ENCODE measurements around the gene PLEKHO1.

The PLEKHO1 gene

DNA sequence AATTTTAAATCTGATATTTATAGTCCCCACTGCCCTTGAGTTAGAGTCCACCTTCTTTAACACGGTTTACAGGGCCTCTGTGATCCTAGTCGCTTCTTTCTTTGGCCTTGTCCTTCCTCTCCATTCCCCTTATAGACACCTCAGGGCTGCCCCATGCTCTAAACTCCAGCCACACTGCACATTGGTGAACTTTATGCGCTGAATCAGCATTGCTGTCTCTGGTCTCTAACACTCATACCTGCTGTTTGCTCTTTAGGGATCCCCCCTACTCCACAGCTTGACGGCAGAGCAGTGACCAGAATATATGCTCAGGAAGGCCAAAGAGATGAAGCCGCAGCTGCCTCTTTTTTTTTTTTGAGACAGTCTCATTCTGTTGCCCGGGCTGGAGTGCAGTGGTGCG lies 30.2 kb downstream of the PLEKHO1 start:
- no peak overlapping the region for H3K4me3 ChIP-seq (ENCODE audit: low read depth, low read length)
- no peak overlapping the region for H3K27ac ChIP-seq (ENCODE audit: extremely low read depth, low read depth, low read length)
- CTCF ChIA-PET: no interaction called here
- H3K9me3 ChIP-seq (ENCODE audit: control insufficient read depth, insufficient read depth, low read depth, low read length): no peaks in the 10 kb centered on the region
- POLR2A ChIA-PET: interaction anchor here (0.9 kb wide), 1 partner anchor 9 kb away, joined by 5 read pairs; no protein-coding TSS in a partner anchor
- TF ChIP-seq ZNF555 (tag by site-specific recombination; conservative IDR thresholded peaks at IDR 0.05): no peak
- TF ChIP-seq ZIC2 (tag by site-specific recombination; IDR thresholded peaks at IDR 0.05): no peak
- TF ChIP-seq, protein P1, sequence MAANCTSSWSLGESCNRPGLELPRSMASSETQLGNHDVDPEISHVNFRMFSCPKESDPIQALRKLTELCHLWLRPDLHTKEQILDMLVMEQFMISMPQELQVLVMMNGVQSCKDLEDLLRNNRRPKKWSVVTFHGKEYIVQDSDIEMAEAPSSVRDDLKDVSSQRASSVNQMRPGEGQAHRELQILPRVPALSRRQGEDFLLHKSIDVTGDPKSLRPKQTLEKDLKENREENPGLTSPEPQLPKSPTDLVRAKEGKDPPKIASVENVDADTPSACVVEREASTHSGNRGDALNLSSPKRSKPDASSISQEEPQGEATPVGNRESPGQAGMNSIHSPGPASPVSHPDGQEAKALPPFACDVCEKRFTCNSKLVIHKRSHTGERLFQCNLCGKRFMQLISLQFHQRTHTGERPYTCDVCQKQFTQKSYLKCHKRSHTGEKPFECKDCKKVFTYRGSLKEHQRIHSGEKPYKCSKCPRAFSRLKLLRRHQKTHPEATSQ (tag by site-specific recombination; IDR thresholded peaks at IDR 0.05): no peak
- TF ChIP-seq, protein P2, sequence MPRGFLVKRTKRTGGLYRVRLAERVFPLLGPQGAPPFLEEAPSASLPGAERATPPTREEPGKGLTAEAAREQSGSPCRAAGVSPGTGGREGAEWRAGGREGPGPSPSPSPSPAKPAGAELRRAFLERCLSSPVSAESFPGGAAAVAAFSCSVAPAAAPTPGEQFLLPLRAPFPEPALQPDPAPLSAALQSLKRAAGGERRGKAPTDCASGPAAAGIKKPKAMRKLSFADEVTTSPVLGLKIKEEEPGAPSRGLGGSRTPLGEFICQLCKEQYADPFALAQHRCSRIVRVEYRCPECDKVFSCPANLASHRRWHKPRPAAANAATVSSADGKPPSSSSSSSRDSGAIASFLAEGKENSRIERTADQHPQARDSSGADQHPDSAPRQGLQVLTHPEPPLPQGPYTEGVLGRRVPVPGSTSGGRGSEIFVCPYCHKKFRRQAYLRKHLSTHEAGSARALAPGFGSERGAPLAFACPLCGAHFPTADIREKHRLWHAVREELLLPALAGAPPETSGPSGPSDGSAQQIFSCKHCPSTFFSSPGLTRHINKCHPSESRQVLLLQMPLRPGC (tag by site-specific recombination; IDR thresholded peaks at IDR 0.05): no peak
- TF ChIP-seq ZNF768 (tag by site-specific recombination; IDR thresholded peaks at IDR 0.05): no peak
- TF ChIP-seq SCRT1 (tag by site-specific recombination; IDR thresholded peaks at IDR 0.05; ENCODE audit: borderline replicate concordance): no peak
- TF ChIP-seq ZBTB48 (tag by site-specific recombination; IDR thresholded peaks at IDR 0.05): no peak
- TF ChIP-seq ZBTB20 (tag by site-specific recombination; IDR thresholded peaks at IDR 0.05): no peak
- no peak for TF ChIP-seq ZNF155 (tag by site-specific recombination; IDR thresholded peaks at IDR 0.05)
- TF ChIP-seq ZBTB7A (tag by site-specific recombination; IDR thresholded peaks at IDR 0.05; ENCODE audit: low read depth): no peak
- TF ChIP-seq ZNF133 (tag by site-specific recombination; IDR thresholded peaks at IDR 0.05): no peak
- no peak for TF ChIP-seq KLF16 (tag by site-specific recombination; IDR thresholded peaks at IDR 0.05)
- TF ChIP-seq ZNF423 (tag by site-specific recombination; IDR thresholded peaks at IDR 0.05): no peak
- TF ChIP-seq ZFP37 (tag by site-specific recombination; IDR thresholded peaks at IDR 0.05): no peak
- no peak for TF ChIP-seq ZNF426 (tag by site-specific recombination; IDR thresholded peaks at IDR 0.05)
- no peak for TF ChIP-seq ZNF548 (tag by site-specific recombination; IDR thresholded peaks at IDR 0.05)
- no peak for TF ChIP-seq ZNF560 (tag by site-specific recombination; IDR thresholded peaks at IDR 0.05; ENCODE audit: borderline replicate concordance)
- no peak for TF ChIP-seq ZNF404 (tag by site-specific recombination; IDR thresholded peaks at IDR 0.05)
- TF ChIP-seq SP2 (tag by site-specific recombination; IDR thresholded peaks at IDR 0.05): no peak
- TF ChIP-seq YY2 (tag by site-specific recombination; IDR thresholded peaks at IDR 0.05): no peak
- peaks cover 3% of the 10 kb centered on the region; the same call in 1 of the 2 replicates for H3K4me1 ChIP-seq (ENCODE audit: control insufficient read depth, insufficient read depth, low read length)
- no peaks in the 10 kb centered on the region for H3K36me3 ChIP-seq (ENCODE audit: control insufficient read depth in 2 of 2, insufficient read depth in 1 of 2, low read length in 2 of 2)

DNA sequence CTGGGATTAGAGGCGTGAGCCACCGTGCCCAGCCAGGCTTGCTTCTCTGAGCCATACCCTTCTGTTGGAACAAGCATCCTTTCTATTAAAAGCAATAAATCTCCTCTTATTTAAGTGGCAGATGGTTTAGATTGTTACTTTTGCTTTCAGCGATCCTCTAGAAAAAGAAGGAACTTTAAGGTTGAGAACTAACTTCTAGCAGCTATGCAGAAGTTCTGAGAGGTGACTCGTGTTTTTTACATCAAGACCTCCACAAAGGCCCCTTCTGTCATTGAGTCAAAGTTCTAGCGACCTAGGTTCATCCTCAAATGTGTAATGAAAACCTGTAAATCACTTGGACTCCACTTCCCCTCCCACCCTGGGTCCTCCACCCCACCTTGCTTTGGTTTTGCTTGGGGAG lies 30.8 kb downstream of the PLEKHO1 start:
- Histone ChIP-seq H3K27ac (ENCODE audit: extremely low read depth, low read depth, low read length) (no peak overlapping the region), H3K36me3 (ENCODE audit: control insufficient read depth in 2 of 2, insufficient read depth in 1 of 2, low read length in 2 of 2) (no peaks in the 10 kb centered on the region), H3K4me3 (ENCODE audit: low read depth, low read length) (no peak overlapping the region), H3K4me1 (ENCODE audit: control insufficient read depth, insufficient read depth, low read length) (peaks cover 3% of the 10 kb centered on the region; the same call in 1 of the 2 replicates), H3K9me3 (ENCODE audit: control insufficient read depth, insufficient read depth, low read depth, low read length) (no peaks in the 10 kb centered on the region)
- POLR2A ChIA-PET: no interaction called here
- CTCF ChIA-PET: interaction anchor here (1.4 kb wide), 1 partner anchor 15 kb away, joined by 4 read pairs; no protein-coding TSS in a partner anchor
- TF ChIP-seq, protein P2 (tag by site-specific recombination; IDR thresholded peaks at IDR 0.05): no peak
- TF ChIP-seq REPIN1 (tag by site-specific recombination; IDR thresholded peaks at IDR 0.05; ENCODE audit: low read depth) (no peak), ZNF514 (tag by site-specific recombination; IDR thresholded peaks at IDR 0.05) (no peak), ZNF830 (tag by site-specific recombination; IDR thresholded peaks at IDR 0.05; ENCODE audit: low read depth) (no peak), SETDB1 (IDR thresholded peaks at IDR 0.05; ENCODE audit: insufficient read length, low read length) (no peak), ZNF521 (tag by site-specific recombination; IDR thresholded peaks at IDR 0.05) (no peak), ZNF112 (tag by site-specific recombination; IDR thresholded peaks at IDR 0.05) (no peak), ZBTB7A (tag by site-specific recombination; IDR thresholded peaks at IDR 0.05; ENCODE audit: low read depth) (no peak), ZIC2 (tag by site-specific recombination; IDR thresholded peaks at IDR 0.05) (no peak), ZNF121 (tag by site-specific recombination; IDR thresholded peaks at IDR 0.05) (no peak), ZNF175 (tag by site-specific recombination; IDR thresholded peaks at IDR 0.05) (no peak), ZNF274 (IDR thresholded peaks at IDR 0.05; ENCODE audit: low read length) (no peak), ZNF274 (tag by site-specific recombination; IDR thresholded peaks at IDR 0.05; ENCODE audit: borderline replicate concordance) (no peak), ZNF530 (tag by site-specific recombination; IDR thresholded peaks at IDR 0.05; ENCODE audit: low read depth) (no peak), ZNF140 (tag by site-specific recombination; IDR thresholded peaks at IDR 0.05) (no peak)
- TF ChIP-seq, protein P3, sequence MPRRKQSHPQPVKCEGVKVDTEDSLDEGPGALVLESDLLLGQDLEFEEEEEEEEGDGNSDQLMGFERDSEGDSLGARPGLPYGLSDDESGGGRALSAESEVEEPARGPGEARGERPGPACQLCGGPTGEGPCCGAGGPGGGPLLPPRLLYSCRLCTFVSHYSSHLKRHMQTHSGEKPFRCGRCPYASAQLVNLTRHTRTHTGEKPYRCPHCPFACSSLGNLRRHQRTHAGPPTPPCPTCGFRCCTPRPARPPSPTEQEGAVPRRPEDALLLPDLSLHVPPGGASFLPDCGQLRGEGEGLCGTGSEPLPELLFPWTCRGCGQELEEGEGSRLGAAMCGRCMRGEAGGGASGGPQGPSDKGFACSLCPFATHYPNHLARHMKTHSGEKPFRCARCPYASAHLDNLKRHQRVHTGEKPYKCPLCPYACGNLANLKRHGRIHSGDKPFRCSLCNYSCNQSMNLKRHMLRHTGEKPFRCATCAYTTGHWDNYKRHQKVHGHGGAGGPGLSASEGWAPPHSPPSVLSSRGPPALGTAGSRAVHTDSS (tag by site-specific recombination; IDR thresholded peaks at IDR 0.05): no peak

Measured in HEK293 (cell line).